ENCODE data around the gene PER2. TPM values are rescaled to one million over a fixed set of nuclear protein-coding genes. Genes with fewer than 3 reads are reported as not detected.

PER2 gene
- total and polyA plus RNA-seq, 9 of the 15 experiments (the other 6 are each of a cell fraction or from before 2014, with no cell fraction given): 1.1 to 10.3 (median 2.9) TPM

GRCh38 chr2:238288650-238289573, 502 bp upstream of the PER2 start (continued):
- TF ChIP-seq, protein P1, sequence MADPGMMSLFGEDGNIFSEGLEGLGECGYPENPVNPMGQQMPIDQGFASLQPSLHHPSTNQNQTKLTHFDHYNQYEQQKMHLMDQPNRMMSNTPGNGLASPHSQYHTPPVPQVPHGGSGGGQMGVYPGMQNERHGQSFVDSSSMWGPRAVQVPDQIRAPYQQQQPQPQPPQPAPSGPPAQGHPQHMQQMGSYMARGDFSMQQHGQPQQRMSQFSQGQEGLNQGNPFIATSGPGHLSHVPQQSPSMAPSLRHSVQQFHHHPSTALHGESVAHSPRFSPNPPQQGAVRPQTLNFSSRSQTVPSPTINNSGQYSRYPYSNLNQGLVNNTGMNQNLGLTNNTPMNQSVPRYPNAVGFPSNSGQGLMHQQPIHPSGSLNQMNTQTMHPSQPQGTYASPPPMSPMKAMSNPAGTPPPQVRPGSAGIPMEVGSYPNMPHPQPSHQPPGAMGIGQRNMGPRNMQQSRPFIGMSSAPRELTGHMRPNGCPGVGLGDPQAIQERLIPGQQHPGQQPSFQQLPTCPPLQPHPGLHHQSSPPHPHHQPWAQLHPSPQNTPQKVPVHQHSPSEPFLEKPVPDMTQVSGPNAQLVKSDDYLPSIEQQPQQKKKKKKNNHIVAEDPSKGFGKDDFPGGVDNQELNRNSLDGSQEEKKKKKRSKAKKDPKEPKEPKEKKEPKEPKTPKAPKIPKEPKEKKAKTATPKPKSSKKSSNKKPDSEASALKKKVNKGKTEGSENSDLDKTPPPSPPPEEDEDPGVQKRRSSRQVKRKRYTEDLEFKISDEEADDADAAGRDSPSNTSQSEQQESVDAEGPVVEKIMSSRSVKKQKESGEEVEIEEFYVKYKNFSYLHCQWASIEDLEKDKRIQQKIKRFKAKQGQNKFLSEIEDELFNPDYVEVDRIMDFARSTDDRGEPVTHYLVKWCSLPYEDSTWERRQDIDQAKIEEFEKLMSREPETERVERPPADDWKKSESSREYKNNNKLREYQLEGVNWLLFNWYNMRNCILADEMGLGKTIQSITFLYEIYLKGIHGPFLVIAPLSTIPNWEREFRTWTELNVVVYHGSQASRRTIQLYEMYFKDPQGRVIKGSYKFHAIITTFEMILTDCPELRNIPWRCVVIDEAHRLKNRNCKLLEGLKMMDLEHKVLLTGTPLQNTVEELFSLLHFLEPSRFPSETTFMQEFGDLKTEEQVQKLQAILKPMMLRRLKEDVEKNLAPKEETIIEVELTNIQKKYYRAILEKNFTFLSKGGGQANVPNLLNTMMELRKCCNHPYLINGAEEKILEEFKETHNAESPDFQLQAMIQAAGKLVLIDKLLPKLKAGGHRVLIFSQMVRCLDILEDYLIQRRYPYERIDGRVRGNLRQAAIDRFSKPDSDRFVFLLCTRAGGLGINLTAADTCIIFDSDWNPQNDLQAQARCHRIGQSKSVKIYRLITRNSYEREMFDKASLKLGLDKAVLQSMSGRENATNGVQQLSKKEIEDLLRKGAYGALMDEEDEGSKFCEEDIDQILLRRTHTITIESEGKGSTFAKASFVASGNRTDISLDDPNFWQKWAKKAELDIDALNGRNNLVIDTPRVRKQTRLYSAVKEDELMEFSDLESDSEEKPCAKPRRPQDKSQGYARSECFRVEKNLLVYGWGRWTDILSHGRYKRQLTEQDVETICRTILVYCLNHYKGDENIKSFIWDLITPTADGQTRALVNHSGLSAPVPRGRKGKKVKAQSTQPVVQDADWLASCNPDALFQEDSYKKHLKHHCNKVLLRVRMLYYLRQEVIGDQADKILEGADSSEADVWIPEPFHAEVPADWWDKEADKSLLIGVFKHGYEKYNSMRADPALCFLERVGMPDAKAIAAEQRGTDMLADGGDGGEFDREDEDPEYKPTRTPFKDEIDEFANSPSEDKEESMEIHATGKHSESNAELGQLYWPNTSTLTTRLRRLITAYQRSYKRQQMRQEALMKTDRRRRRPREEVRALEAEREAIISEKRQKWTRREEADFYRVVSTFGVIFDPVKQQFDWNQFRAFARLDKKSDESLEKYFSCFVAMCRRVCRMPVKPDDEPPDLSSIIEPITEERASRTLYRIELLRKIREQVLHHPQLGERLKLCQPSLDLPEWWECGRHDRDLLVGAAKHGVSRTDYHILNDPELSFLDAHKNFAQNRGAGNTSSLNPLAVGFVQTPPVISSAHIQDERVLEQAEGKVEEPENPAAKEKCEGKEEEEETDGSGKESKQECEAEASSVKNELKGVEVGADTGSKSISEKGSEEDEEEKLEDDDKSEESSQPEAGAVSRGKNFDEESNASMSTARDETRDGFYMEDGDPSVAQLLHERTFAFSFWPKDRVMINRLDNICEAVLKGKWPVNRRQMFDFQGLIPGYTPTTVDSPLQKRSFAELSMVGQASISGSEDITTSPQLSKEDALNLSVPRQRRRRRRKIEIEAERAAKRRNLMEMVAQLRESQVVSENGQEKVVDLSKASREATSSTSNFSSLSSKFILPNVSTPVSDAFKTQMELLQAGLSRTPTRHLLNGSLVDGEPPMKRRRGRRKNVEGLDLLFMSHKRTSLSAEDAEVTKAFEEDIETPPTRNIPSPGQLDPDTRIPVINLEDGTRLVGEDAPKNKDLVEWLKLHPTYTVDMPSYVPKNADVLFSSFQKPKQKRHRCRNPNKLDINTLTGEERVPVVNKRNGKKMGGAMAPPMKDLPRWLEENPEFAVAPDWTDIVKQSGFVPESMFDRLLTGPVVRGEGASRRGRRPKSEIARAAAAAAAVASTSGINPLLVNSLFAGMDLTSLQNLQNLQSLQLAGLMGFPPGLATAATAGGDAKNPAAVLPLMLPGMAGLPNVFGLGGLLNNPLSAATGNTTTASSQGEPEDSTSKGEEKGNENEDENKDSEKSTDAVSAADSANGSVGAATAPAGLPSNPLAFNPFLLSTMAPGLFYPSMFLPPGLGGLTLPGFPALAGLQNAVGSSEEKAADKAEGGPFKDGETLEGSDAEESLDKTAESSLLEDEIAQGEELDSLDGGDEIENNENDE (IDR thresholded peaks at IDR 0.05; ENCODE audit: low read depth, low read length): no peak
- no peak for TF ChIP-seq POLR2B (IDR thresholded peaks at IDR 0.05; ENCODE audit: low read depth, partially characterized antibody)
- TF ChIP-seq BMI1 (IDR thresholded peaks at IDR 0.05; ENCODE audit: low read length): no peak
- TF ChIP-seq ZNF24 (IDR thresholded peaks at IDR 0.05): peak; percentile 99
- no peak for TF ChIP-seq ZNF77 (CRISPR knock-in tag; IDR thresholded peaks at IDR 0.05)
- TF ChIP-seq MITF (IDR thresholded peaks at IDR 0.05): no peak
- no peak for TF ChIP-seq XRCC4 (IDR thresholded peaks at IDR 0.05; ENCODE audit: extremely low read depth, insufficient read depth, insufficient read length)
- TF ChIP-seq PYGO2 (tag; IDR thresholded peaks at IDR 0.05): no peak
- TF ChIP-seq SOX6 (IDR thresholded peaks at IDR 0.05): peak; percentile 19; the same call in 1 of the 2 replicates
- peak; percentile 70 for TF ChIP-seq ZFX (CRISPR knock-in tag; IDR thresholded peaks at IDR 0.05)
- no peak for TF ChIP-seq ZNF282 (CRISPR knock-in tag; IDR thresholded peaks at IDR 0.05)
- no peak for TF ChIP-seq ZNF75A (CRISPR knock-in tag; IDR thresholded peaks at IDR 0.05)
- TF ChIP-seq ZNF175 (CRISPR knock-in tag; IDR thresholded peaks at IDR 0.05; ENCODE audit: low read depth): no peak
- no peak for TF ChIP-seq ZNF384 (IDR thresholded peaks at IDR 0.05; ENCODE audit: low read depth, low read length)

Data from K562 (cell line).